NCI-H1048 (cell line): ENCODE results near the gene CACNA1C.

Experiments
- DNase-seq: peaks from one replicate; lab custom pipeline; 2025; lab: John Stamatoyannopoulos, UW

CACNA1C gene

GRCh38 chr12:2258025-2258424 is 205.2 kb downstream of the CACNA1C start:
- no peak for DNase-seq

- no peak for DNase-seq
Observed at GRCh38 chr12:2259369-2259768, 206.6 kb downstream of the CACNA1C start.

DNA sequence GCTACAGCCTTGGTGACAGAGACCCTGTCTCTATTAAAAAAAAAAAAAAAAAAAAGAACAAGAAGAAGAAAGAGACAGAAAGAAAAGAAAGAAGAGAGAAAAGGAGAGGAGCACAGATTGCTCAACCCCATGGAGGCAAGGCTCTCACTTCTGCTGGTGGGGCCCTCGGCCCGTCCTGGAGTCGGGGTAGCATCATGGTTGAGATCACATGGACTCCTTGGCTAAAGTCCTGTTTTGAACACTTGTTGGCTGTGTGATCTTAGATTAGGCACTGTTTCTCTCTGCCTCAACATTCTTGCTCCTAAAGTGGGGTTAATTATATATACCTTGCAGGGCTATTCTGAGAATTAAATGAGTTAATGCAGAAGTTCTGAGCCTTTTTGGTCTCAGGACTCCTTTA is 207.7 kb downstream of the CACNA1C start:
- DNase-seq, result no peak

- DNase-seq, result no peak
Observed at GRCh38 chr12:2261708-2262107, 208.9 kb downstream of the CACNA1C start.

DNA sequence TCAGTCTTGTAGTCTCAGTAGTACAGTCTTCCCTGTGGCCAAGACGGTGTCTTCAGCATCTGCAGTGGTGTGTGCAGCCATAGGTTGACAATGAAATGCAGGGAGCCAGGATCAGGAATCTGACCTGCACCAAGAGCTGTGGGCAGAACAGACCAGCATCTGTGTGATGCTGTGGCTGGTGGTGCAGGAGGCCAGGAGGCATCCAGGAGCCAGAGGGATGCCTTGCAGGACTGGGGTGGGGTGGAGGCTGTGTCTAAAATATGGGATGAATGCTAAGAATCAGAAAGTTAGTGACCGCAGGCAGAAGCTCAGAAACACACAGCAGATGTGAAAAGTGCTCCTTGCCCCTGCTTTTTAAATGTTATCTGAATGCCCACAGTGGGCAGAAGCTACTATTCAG is 209.7 kb downstream of the CACNA1C start:
- no peak for DNase-seq

DNA sequence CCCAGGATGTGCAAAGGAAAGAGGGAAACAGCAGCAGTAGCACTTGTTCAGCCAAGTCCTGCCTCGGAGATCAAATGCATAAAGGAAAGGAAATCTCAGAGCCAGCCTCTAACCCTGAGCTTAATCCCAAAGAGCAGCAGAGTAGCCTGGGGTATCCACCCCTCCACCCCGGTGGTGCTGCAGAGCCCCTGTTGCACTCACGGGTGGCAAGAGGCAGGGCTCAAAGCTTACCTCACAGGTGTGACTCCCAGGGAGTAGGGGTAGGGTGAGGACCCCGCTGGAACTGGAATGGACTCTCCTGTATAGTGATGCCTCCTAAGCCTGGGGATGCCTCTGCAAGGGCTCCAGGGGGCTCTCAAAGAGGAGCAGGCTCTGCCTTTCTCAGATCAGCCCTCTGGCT is 211.1 kb downstream of the CACNA1C start:
- no peak for DNase-seq

DNA sequence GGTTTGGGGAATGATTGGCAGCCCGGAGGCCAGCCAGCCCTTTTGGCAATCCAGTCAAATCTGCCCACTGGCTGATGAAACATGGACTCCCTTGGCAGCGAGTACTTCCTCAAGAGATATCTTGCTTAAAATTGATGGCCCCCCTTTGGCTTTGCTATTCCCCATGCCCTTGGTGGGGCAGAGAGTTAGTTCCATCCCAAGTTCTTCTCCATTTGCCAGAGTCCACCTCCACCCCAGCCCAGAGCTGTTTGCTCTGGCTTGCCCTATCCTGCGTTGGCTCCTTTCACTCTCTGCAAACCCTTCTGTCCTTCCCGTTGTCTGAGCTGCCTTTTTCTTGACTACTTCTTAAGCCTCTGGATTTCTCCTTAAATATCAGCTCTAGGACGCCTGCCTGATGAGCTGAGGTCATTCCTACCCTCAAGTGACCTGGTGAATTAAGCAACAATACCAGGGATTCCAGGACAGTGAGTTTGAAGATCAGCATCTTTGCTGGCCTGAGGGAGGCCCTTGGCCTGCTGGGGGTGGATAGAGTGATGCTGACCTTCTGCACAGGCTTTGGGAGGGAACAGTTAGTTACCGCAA is 212.0 kb downstream of the CACNA1C start:
- no peak for DNase-seq

DNA sequence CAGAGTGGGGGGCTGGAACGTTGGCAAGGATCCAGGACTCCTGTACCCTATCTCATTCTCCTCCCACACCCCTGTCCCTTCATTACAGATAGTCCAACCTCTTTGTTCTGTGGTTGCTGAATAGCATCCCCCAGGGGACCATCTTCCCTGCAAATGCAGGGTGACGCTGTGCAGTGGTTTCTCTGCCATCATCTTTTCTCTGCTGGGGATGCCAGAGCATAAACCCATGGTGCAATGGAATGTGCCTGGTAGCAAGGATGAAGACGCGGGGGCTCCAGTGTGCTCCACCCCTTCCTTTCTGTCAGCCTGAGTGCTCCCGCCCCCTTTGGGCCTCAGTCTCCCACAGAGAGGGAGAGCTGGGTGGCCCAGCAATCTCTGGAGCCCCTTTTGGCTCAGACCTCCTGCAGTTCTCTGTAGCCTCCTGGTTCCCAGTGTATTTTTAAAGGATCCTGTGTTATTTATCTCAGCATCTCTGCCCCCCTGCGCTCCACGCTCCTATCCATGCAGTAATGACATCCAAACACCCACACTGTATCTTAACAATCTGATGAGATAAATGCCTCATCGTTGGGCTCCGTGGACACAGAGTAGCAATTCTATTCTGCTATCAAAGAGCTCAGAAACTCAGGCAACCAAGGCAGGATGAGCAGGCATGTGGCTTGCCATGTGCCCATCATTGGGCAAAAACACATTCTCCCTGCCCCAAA is 212.8 kb downstream of the CACNA1C start:
- DNase-seq, result no peak

- no peak for DNase-seq
Observed at GRCh38 chr12:2266666-2267620, 214.2 kb downstream of the CACNA1C start.

DNA sequence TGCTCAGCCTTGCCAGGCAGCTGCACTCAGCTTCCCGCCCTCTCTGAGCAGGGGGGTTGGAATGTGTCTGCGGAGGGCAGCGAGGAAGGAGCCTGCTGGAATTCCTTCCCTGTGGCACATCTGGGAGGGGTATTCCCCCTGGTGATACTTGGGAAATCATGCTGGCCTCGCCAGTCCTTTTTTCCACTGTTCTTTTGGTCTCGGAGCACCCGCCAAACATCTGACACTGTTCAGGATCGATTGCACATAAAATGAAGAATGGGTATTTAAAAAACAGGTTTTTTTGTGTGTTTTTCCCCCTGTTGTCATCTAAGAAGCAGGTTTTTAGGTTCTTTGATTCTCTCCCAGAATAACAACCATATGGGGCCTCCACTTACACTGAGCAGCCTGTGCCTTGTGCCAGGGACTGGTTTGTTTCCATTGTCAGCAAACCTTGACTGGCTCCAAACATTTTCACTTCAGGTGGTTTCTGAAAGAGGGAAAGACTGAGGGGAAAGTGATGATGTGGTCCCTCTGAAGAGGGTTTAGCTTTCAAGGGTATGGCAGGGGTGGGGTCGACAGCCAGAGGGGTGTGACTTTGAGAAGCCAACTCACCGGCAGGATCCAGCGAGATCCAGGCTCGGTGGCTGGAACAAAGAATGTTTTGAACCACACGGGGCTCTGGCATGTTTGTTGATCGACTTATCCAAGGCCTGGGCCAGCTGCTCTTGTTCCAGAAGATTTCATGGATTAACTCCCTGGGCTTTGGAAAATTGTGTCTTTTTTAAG is 215.1 kb downstream of the CACNA1C start:
- no peak for DNase-seq

- DNase-seq, result no peak
Observed at GRCh38 chr12:2268471-2269286, 215.9 kb downstream of the CACNA1C start.

DNA sequence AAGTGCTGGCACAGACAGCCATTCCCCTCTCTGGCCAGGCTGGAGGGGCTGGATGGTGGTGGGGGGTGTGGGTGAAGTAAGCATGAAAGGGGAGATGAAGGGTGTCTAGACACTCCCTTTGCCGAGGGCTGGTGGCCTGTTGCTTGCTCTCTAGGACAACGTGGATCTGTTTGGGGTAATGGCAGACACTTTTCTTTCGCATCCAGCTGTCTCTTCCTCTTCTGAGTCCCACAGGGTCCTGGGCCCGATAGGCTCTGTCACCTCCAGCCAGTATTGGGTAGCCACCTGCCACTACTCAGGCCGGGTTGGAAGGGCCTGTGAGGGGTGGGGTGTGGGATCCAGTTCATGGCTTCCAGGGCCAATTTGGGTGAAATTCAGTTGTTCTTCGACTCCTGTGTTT is 218.1 kb downstream of the CACNA1C start:
- DNase-seq, result no peak

DNA sequence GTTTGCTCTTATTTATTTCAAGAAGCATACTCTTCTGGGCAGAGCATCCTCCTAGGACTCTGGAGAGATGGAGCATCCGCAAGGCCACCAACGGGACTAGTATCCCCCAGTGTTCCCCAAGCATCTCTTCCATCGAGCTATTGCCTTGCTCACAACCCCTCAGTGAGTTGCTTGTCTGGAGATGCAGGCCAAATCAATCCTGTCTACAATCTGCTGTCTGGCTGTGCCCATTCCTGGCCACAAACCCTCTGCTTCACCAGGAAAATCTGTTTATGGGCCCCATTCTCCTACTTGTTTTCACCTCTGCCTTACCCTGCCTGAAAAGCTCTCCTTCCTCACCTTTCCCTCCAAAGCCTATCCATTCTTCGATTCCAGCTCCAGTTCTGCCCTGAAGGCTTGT is 219.2 kb downstream of the CACNA1C start:
- DNase-seq, result no peak

GRCh38 chr12:2273288-2273687 is 220.5 kb downstream of the CACNA1C start:
- no peak for DNase-seq

DNA sequence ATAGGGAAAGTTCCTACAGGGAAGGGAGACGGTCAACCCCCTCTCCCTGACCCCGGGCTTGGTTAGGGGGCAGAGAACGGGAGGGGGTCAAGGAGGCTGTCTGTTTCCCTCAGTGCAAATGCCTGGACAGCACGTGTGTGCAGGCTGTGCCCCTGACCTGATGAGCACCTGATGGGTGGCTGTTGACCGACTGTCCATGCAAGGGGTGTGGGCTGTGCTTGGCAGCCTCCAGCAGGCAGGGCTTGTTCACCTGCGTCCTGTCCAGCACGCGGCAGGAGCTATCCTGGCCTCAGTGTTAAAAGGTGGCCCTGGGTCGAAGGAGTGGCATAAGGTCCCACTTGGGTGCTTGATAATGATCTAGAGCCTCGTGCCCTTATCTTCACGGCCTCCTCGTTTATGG is 221.0 kb downstream of the CACNA1C start:
- DNase-seq, result no peak

DNA sequence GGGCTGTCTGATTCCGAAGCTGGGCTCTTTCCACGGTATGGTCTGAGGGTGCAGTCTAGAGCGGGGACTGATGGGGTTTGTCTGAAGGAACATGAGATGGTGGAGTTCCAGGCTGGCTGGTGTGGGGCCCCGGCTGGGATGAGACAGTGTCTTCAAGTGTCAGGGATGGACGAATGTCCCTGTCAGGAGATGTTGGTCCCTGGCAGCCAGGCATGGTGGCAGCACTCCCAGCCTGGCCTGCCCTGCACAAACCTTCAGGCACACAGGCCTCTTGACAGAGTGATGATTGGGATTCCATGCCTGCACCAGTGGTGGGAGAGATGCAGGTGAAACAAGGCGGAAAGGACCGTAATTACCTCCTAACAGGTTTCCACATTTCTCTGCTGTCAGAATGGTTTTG is 221.9 kb downstream of the CACNA1C start:
- no peak for DNase-seq

DNA sequence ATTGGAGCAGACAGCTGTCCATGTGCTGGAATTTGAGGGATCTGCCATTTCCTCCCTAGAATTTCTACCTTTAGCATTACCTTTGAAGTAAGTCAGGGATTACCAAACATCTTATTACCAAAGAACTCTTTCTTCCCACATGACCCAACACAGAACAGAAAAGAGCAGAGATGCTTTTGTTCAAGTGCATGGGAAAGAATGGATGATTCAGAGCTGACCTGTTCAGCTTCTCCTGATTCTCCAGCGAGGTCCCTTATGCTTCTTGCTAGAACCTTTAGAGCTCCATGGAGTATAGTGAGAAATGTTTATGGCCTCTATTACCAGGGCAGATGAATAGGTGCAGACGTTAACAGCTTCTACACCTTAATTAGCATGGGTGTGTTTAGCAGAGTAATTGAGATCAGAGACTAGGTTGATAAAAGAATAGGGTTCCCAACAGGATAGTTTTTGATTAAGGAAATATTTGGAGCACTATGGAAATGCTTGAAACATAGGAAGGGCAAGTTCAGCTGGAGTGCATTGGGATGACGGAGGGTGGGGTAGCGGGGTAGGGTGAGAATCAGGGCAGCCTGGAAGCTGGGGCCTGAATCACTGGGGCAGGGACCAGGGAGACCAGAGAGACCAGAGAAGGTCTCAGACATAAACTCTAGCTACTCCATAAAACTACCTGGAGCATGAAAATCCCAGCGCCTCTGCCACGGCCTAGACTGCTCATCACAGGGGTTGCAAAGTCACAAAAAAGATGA is 223.7 kb downstream of the CACNA1C start:
- DNase-seq, result no peak

GRCh38 chr12:2277492-2278155 is 224.8 kb downstream of the CACNA1C start:
- DNase-seq, result no peak

DNA sequence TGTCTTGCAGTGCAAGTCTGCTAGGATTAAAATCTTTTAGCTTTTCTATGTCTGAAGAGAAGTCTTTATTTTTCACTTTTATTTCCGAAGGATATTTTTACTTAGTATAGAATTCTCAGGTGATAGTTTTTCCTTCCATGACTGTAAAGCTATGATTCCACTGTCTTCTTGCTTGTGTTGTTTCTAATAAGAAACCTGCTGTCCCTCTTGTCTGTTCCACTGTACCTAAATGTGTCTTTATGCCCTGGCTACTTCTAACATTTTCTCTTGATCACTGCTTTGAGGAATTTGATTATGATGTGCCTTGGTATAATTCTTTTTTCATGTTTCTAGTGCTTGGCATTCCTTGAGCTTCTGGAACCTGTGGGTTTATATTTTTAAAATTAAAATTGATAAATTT is 228.7 kb downstream of the CACNA1C start:
- DNase-seq, result no peak

DNA sequence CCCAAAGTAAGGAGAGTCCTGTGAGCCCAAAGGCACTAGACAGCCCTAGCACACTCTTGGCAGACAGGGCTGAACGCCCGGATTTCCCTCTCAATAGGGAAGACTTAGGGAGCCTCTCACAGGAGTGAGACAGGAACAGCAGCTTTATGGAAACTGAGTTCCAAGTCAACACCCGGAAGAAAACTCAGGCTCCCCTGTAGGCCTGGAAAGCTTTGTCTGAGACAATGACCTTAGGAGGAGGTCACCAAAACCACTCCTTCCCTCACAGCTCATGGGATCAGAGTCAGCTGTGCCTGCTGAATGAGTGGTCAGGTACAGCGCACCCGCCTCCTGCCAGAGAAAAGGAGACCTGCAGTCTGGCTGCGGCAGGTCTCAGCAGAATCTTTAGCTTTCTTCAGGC is 229.5 kb downstream of the CACNA1C start:
- DNase-seq, result no peak
